Mucosa of descending colon (tissue), 3 donors: ENCODE data around the gene PPP2R3B. TPM values are rescaled to one million over a fixed set of nuclear protein-coding genes. Genes with fewer than 3 reads are reported as not detected.
A peak's percentile ranks its signal among the peaks of the same experiment; 100 is the strongest.

Source experiments
- ATAC-seq: fragments of 200-7000 bp; cut with Tn5 transposase; one replicate; pipeline ENCODE4 v1.9.1; 2020; ENCODE audit warnings: mild to moderate bottlenecking, moderate library complexity
- DNase-seq, 3 donors: peaks; one replicate each; pipeline ENCODE4 v3.0.0-alpha.2; 2020
- H3K36me3 ChIP-seq: fragments of 200-600 bp; one replicate; pipeline ENCODE4 v1.8.0; 2021; ENCODE audit warnings: low read depth, mild to moderate bottlenecking
- H3K4me1 ChIP-seq: fragments of 200-600 bp; one replicate; pipeline ENCODE4 v1.8.0; 2021; ENCODE audit warnings: low read depth, mild to moderate bottlenecking
- H3K4me3 ChIP-seq: fragments of 200-600 bp; one replicate; pipeline ENCODE4 v1.8.0; 2021; ENCODE audit warnings: mild to moderate bottlenecking
- H3K9me3 ChIP-seq: fragments of 200-600 bp; one replicate; pipeline ENCODE4 v1.8.0; 2021; ENCODE audit warnings: mild to moderate bottlenecking
- intact Hi-C, 2 donors: fragments of 100-400 bp; cut with DNase I in 1 of 2; cut with micrococcal nuclease in 1 of 2; formaldehyde crosslinking; loops; one replicate each; pipeline versions ENCODE4 v1.11.0 to v1.11.1; 2022; cut with DNase I, micrococcal nuclease
- total RNA-seq, 3 donors: library from RNA; stranded (reverse); fragmentation: NEBNext Ultra II Directional in 2 of 3; extraction: Animal tissue kit (Norgen Biotek cat#: 25700) in 2 of 3; gene quantifications; one replicate each; pipeline versions ENCODE4 v1.2.1 to v1.2.4, GENCODE V29; 2021 to 2023
- TF ChIP-seq, protein P1 (sequence below): fragments of 200-600 bp; IDR thresholded peaks from one replicate; pipeline ENCODE4 v1.8.0; 2022; ENCODE audit warnings: antibody characterized with exemption, mild to moderate bottlenecking
- donor health status: DM: no; HTN: no; CAD: no; lungs with moderate emphysema.
- donor health status: DM: no; HTN: no; CAD: no.
- donor health status: DM: no; HTN: yes; CAD: no.

Gene PPP2R3B
- total RNA-seq, 3 donors from 2014 or later, result 9.2 to 11.6 (median 11.2) TPM

DNA sequence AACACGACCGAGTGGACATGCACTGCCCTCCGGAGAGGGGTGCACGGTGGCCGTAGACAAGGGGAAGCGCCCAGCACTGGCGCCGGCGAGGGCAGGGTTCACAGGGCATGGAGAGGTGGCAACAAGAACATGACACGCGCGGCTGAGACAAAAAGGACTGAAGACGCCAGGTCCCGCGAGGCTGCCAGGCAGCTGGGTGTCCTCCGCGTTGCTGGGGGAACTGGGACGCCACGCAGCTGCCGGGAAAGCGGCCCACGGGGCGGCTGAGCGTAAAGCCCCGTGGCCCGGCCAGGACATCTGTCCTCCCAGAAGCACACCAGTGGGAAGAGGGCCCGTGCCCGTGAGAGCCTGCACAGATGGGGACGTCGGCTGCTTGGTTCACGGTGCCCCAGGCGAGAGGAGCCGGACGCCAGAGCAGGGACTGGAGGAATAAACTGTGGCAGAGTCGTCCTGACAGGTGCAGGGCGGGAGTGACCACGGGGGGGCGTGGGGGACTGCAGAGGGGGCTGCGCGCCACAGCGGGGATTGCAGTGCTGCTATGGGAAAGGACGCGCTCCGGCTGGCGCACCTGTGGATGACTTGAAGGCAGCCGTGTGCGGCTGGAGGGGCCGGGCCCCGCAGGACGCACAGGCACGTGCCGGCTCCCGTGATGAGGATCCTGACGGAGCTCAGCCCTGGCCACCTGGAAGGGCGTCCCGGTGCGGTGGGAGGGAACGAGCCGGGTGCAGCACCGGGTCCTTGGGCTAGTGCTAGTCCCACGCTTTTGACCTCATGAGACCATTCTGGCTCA, 36.0 kb downstream of the PPP2R3B start:
- intact Hi-C loops, result no loop called here
- no peak for ATAC-seq
- Histone ChIP-seq H3K4me3 (no peak overlapping the region), H3K9me3 (no peaks in the 10 kb centered on the region), H3K4me1 (no peaks in the 10 kb centered on the region), H3K36me3 (no peaks in the 10 kb centered on the region)
- DNase-seq, result peak in 1 of 3 donors; percentile 43
- TF ChIP-seq, protein P1, sequence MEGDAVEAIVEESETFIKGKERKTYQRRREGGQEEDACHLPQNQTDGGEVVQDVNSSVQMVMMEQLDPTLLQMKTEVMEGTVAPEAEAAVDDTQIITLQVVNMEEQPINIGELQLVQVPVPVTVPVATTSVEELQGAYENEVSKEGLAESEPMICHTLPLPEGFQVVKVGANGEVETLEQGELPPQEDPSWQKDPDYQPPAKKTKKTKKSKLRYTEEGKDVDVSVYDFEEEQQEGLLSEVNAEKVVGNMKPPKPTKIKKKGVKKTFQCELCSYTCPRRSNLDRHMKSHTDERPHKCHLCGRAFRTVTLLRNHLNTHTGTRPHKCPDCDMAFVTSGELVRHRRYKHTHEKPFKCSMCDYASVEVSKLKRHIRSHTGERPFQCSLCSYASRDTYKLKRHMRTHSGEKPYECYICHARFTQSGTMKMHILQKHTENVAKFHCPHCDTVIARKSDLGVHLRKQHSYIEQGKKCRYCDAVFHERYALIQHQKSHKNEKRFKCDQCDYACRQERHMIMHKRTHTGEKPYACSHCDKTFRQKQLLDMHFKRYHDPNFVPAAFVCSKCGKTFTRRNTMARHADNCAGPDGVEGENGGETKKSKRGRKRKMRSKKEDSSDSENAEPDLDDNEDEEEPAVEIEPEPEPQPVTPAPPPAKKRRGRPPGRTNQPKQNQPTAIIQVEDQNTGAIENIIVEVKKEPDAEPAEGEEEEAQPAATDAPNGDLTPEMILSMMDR, result no peak

DNA sequence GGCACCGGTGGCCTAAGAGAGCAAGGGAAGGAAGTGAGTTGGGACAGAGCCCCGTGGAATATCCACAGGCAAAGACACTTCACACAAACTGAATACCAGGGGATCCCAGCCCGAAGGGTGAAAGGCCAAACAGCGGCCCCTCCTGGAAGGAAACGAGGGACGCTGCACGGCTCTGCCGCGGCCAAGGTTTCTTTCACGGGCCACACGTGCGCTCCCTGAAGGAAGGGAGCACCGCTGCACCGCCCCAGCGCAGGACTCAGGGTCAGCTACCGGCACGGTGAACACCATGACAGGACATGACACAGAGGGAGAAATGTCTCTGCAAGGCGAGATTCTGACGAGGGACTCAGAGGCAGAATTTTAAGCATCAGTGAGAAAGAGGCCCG, 36.6 kb downstream of the PPP2R3B start:
- no peak for ATAC-seq
- no peaks in the 10 kb centered on the region for H3K4me1 ChIP-seq
- intact Hi-C loops, result no loop called here
- no peak overlapping the region for H3K4me3 ChIP-seq
- no peaks in the 10 kb centered on the region for H3K36me3 ChIP-seq
- DNase-seq, result peak in 1 of 3 donors; percentile 27
- TF ChIP-seq, protein P1, result no peak
- no peaks in the 10 kb centered on the region for H3K9me3 ChIP-seq

DNA sequence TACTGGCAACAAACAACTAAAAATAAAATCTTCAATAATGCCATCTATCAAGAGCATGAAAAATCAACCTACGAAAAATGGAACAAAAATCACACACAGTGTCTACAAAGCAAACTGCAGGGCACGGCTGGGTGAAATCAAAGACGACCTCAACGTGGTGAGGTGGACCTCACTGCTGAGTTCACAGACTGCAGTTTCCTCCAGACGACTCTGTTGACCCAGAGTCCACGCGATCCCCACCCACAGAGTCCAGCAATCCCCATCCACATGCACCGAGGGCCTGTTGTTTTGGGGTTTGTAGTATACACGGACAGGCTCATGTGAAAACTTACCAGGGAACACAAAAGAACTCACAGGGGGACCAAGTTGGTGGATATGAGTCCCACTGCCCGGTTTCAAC, 37.0 kb downstream of the PPP2R3B start:
- no peaks in the 10 kb centered on the region for H3K9me3 ChIP-seq
- TF ChIP-seq, protein P1, result no peak

DNA sequence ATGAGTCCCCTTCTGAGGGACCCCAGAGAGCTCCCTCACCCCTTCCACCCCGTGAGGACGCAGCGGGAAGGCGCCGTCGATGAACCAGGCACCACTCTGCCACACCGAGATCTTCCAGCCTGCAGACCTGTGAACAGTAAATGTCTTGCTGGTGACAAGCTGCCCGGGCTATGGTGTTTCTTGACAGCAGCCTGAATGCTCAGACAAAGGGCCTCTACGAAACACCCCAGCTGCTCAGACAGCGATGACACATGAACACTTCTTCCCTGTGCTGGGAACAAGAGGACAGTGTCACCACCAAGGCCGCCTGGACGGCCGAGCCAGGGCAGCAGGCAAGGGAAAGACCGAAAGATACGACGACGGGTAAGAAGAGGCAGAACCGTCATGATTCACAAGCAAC, 37.5 kb downstream of the PPP2R3B start:
- Histone ChIP-seq H3K9me3 (no peaks in the 10 kb centered on the region), H3K36me3 (no peaks in the 10 kb centered on the region), H3K4me3 (no peak overlapping the region), H3K4me1 (no peaks in the 10 kb centered on the region)
- intact Hi-C loops, result no loop called here
- TF ChIP-seq, protein P1, result no peak
- DNase-seq (peak in 1 of 3 donors; percentile 27), ATAC-seq (no peak)

More for the DNA sequence above, 37.0 kb downstream of the PPP2R3B start:
- H3K36me3 ChIP-seq, result no peaks in the 10 kb centered on the region
- DNase-seq (peak in 1 of 3 donors; percentile 4), ATAC-seq (no peak)
- H3K4me1 ChIP-seq, result no peaks in the 10 kb centered on the region
- no peak overlapping the region for H3K4me3 ChIP-seq
- intact Hi-C loops, result no loop called here

DNA sequence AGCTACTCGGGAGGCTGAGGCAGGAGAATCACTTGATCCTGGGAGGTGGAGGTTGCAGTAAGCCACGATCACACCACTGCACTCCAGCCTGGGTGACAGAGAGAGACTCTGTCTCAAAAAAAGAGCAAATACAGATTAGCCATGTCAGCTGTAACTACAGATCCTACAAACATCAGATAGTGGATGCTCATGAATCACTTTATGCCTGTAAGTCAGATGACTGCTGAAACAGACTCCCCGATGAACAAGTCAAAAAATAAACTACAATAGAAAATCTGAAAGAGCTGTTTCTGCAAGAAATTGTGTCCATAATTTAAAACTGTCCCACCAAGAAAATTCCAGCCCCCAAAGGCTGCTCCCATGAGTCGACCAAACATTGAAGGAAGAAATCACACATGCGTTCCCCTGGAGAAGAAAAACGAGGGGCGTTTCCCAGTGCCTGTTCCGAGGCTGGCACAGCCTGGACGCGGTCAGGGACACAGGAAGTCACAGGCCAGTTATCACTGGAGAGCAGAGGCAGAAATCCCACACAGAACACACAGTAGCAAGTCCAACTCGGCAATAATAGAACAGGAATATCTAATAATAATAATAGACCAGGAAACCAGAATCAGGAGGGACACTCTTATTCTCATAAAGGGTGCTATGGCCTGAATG, 38.1 kb downstream of the PPP2R3B start:
- Histone ChIP-seq H3K4me3 (no peak overlapping the region), H3K4me1 (no peaks in the 10 kb centered on the region), H3K9me3 (no peaks in the 10 kb centered on the region), H3K36me3 (no peaks in the 10 kb centered on the region)
- ATAC-seq (no peak), DNase-seq (no peak)
- TF ChIP-seq, protein P1, result no peak
- intact Hi-C loops, result no loop called here
